ENCODE data around the gene EXD2. TPM values are rescaled to one million over a fixed set of nuclear protein-coding genes. Genes with fewer than 3 reads are reported as not detected.
"Not testable (repeated sequence)": the region's sequence is repeated elsewhere in the genome, so short reads cannot be mapped to it uniquely, and the experiment has no call there.

The EXD2 gene
- total RNA-seq, 2 experiments from 2014 or later = 6.5 to 8.3 TPM

GRCh38 chr14:69266572-69267345 lies 75.5 kb downstream of the EXD2 start:
- DNase-seq = no peak
- H3K36me3 Mint-ChIP-seq = no peaks in the 10 kb centered on the region
- peaks cover 35% of the 10 kb centered on the region for H3K27me3 Mint-ChIP-seq
- H3K4me3 Mint-ChIP-seq = no peak overlapping the region
- POLR2A ChIA-PET = no interaction called here
- no peaks in the 10 kb centered on the region for H3K4me1 Mint-ChIP-seq
- H3K9me3 Mint-ChIP-seq = no peaks in the 10 kb centered on the region
- ATAC-seq (ENCODE audit: low read depth) = no peak
- no peak overlapping the region for H3K27ac Mint-ChIP-seq

DNA sequence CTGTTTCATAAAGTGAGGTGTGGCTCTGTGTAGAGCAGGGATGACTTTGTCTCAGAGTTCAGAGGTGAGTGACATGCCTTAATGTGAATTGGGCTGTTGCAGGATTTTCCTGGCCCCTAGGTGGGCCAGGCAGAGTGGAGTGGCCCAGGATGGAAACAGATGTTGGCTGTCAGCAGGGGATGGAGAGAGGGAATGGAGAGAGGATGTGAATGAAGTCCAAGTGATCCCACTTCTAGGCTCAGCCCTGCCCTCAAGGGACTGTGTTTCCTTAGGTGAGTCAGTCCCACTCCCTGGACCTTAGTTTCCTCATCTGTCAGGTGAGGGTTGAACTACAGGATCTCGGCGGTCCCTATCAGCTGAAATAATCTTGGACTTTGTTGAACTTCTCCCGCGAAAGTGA lies 76.2 kb downstream of the EXD2 start:
- POLR2A ChIA-PET = no interaction called here
- H3K27me3 Mint-ChIP-seq = peaks cover 27% of the 10 kb centered on the region
- H3K4me3 Mint-ChIP-seq = no peak overlapping the region
- ATAC-seq (ENCODE audit: low read depth) (no peak), DNase-seq (no peak)
- no peaks in the 10 kb centered on the region for H3K36me3 Mint-ChIP-seq
- H3K27ac Mint-ChIP-seq = no peak overlapping the region
- H3K4me1 Mint-ChIP-seq = no peaks in the 10 kb centered on the region
- no peaks in the 10 kb centered on the region for H3K9me3 Mint-ChIP-seq

DNA sequence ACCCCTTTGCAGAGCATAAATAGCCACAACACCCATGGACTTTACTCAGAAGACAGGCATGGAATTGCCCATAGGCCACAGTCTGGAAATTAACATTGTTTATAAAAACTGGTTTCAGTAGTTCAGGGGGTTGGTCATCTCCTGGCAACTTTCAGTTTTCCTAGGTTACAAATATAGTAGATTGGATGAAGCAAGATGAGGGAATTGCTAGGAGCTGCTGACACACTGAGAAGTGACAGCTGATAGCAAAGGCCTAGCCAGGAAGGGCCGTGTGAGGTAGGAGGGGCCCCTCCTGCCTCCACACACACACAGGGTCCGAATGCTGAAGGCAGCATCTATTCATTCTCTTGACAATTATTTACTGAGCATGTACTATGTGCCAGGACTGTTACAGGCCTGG lies 76.9 kb downstream of the EXD2 start:
- H3K36me3 Mint-ChIP-seq = no peaks in the 10 kb centered on the region
- H3K4me3 Mint-ChIP-seq = no peak overlapping the region
- POLR2A ChIA-PET = no interaction called here
- DNase-seq = no peak
- H3K4me1 Mint-ChIP-seq = no peaks in the 10 kb centered on the region
- no peak for ATAC-seq (ENCODE audit: low read depth)
- no peak overlapping the region for H3K27ac Mint-ChIP-seq
- H3K27me3 Mint-ChIP-seq = peaks cover 26% of the 10 kb centered on the region
- H3K9me3 Mint-ChIP-seq = no peaks in the 10 kb centered on the region

DNA sequence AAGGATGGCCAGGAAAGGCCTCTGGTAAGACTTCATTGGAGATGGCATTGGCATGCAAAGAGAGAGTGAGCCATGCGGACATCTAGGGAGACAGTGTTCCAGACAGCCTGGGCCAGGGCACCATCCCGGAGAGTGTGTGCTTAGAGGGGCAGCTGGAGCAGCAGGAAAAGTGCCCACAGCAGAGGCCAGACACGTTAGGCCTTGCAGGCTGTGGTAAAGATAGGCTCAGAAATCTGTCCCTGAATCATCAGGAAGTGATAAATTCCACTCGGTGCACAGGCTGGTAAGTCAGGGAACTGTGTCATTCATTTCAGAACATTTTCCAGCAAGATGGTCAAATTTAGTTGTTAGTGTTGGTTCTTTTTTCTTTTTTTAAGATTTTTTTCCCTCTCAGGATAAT lies 77.5 kb downstream of the EXD2 start:
- POLR2A ChIA-PET = no interaction called here
- ATAC-seq (ENCODE audit: low read depth) = no peak
- Mint-ChIP-seq H3K9me3 (no peaks in the 10 kb centered on the region), H3K27ac (no peak overlapping the region), H3K4me1 (no peaks in the 10 kb centered on the region), H3K27me3 (peaks cover 26% of the 10 kb centered on the region), H3K4me3 (no peak overlapping the region), H3K36me3 (no peaks in the 10 kb centered on the region)
- no peak for DNase-seq

GRCh38 chr14:69269381-69269780 lies 78.1 kb downstream of the EXD2 start:
- Mint-ChIP-seq H3K27ac (no peak overlapping the region), H3K36me3 (no peaks in the 10 kb centered on the region), H3K4me1 (no peaks in the 10 kb centered on the region), H3K9me3 (no peaks in the 10 kb centered on the region), H3K4me3 (no peak overlapping the region), H3K27me3 (peaks cover 22% of the 10 kb centered on the region)
- ATAC-seq (ENCODE audit: low read depth) (no peak), DNase-seq (no peak)
- POLR2A ChIA-PET = no interaction called here

DNA sequence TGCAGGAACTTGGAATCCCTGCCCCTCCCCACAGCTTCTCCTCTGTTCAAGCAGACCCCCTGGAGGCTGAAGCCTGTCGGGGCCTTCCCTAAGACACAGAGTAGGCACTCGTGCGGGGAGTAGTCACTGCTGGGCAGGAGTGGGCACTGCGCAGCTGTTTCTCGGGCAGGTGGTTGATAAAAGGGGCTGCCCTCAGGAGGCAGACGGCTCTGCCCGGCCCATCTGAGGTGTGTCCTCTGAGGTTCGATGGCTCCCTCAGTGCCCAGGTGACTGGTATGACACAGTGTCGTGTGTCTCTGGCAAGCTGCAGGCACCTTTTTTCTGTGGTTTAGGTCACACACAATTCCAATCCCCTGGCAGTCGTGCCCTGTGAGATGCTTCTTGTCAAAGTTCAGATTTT lies 78.8 kb downstream of the EXD2 start:
- no peaks in the 10 kb centered on the region for H3K4me1 Mint-ChIP-seq
- no peaks in the 10 kb centered on the region for H3K9me3 Mint-ChIP-seq
- no peak overlapping the region for H3K4me3 Mint-ChIP-seq
- POLR2A ChIA-PET = no interaction called here
- DNase-seq (no peak), ATAC-seq (ENCODE audit: low read depth) (no peak)
- no peak overlapping the region for H3K27ac Mint-ChIP-seq
- peaks cover 19% of the 10 kb centered on the region for H3K27me3 Mint-ChIP-seq
- H3K36me3 Mint-ChIP-seq = no peaks in the 10 kb centered on the region

- Mint-ChIP-seq H3K27me3 (peaks cover 15% of the 10 kb centered on the region), H3K36me3 (no peaks in the 10 kb centered on the region), H3K4me3 (no peak overlapping the region), H3K9me3 (no peaks in the 10 kb centered on the region), H3K27ac (no peak overlapping the region), H3K4me1 (no peaks in the 10 kb centered on the region)
- DNase-seq (no peak), ATAC-seq (ENCODE audit: low read depth) (no peak)
- POLR2A ChIA-PET = no interaction called here
These were observed 79.8 kb downstream of the EXD2 start for GRCh38 chr14:69270795-69271708.

DNA sequence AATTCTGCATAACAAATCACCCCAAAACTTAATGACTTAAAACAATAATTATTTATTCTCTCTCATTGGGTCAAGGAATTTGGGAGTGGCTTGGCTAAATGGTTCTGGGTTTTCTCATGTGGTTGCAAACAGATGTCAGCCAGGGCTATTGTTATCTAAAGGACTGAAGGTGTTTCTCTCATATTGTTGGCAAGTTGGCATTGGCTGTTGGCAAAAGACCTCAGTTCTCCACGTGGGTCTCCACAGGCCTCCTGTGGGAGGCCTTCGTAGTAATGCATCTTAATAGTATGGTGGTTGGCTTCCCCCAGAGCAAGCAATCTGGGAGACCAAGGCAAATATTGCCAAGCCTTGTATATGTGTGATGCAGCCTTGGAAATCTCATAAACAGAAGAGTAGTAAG lies 83.0 kb downstream of the EXD2 start:
- no peak overlapping the region for H3K4me3 Mint-ChIP-seq
- H3K36me3 Mint-ChIP-seq = no peaks in the 10 kb centered on the region
- no peak overlapping the region for H3K27ac Mint-ChIP-seq
- POLR2A ChIA-PET = no interaction called here
- no peaks in the 10 kb centered on the region for H3K9me3 Mint-ChIP-seq
- H3K4me1 Mint-ChIP-seq = no peaks in the 10 kb centered on the region
- ATAC-seq (ENCODE audit: low read depth) = no peak
- peaks cover 9% of the 10 kb centered on the region for H3K27me3 Mint-ChIP-seq
- no peak for DNase-seq

- no peak overlapping the region for H3K4me3 Mint-ChIP-seq
- no peaks in the 10 kb centered on the region for H3K9me3 Mint-ChIP-seq
- ATAC-seq (ENCODE audit: low read depth) (no peak), DNase-seq (no peak)
- H3K27me3 Mint-ChIP-seq = peaks cover 11% of the 10 kb centered on the region
- H3K36me3 Mint-ChIP-seq = no peaks in the 10 kb centered on the region
- POLR2A ChIA-PET = no interaction called here
- H3K27ac Mint-ChIP-seq = no peak overlapping the region
- H3K4me1 Mint-ChIP-seq = no peaks in the 10 kb centered on the region
These were observed 84.0 kb downstream of the EXD2 start for GRCh38 chr14:69275331-69275730.

- DNase-seq; H3K36me3 Mint-ChIP-seq; H3K9me3 Mint-ChIP-seq; POLR2A ChIA-PET; H3K4me1 Mint-ChIP-seq; H3K4me3 Mint-ChIP-seq; H3K27ac Mint-ChIP-seq; ATAC-seq (ENCODE audit: low read depth): not testable (repeated sequence)
- H3K27me3 Mint-ChIP-seq = peaks cover 11% of the 10 kb centered on the region
These were observed 86.1 kb downstream of the EXD2 start for GRCh38 chr14:69277356-69277755.

- H3K9me3 Mint-ChIP-seq = no peaks in the 10 kb centered on the region
- no peak for DNase-seq
- H3K27ac Mint-ChIP-seq = no peak overlapping the region
- H3K27me3 Mint-ChIP-seq = peaks cover 4% of the 10 kb centered on the region
- no peak for ATAC-seq (ENCODE audit: low read depth)
- no peaks in the 10 kb centered on the region for H3K4me1 Mint-ChIP-seq
- no peaks in the 10 kb centered on the region for H3K36me3 Mint-ChIP-seq
- POLR2A ChIA-PET = no interaction called here
- no peak overlapping the region for H3K4me3 Mint-ChIP-seq
These were observed 89.5 kb downstream of the EXD2 start for GRCh38 chr14:69280746-69281291.

DNA sequence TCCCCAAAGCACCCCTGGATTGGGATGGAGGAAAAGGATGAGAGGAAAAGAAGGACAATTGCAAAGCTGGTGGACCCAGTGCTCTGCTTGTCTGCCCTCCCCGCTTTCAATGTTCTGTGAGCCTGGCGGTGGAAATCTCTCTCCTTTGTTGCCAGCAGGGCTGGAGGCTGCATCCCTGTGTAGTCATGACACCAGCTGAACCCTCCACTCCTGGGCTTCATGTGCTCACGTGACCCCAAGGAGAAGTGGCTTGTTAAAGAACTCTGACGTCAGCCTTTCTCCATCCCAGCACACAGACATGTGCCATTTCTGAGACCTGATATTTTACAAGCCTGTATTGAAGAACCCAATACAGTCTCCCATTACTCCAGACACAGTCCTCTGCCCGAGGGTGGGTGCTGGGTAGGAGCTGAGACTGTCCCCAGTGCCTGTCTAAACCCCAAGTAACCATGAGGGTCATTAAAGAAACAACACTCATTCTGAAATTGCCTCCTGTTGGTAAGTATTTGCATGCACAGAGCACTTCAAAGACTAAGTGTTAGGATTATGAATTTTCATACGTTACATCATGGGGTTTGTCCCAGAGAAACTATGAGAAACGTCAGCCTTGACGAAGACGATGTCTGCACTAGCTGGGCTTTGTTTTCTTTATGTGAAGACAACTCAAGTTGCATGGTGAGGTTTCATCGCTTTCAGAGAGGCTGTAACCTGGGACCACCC lies 90.3 kb downstream of the EXD2 start:
- ATAC-seq (ENCODE audit: low read depth) (no peak), DNase-seq (no peak)
- Mint-ChIP-seq H3K27ac (no peak overlapping the region), H3K9me3 (no peaks in the 10 kb centered on the region), H3K4me3 (no peak overlapping the region), H3K36me3 (no peaks in the 10 kb centered on the region), H3K4me1 (no peaks in the 10 kb centered on the region), H3K27me3 (peaks cover 6% of the 10 kb centered on the region)
- POLR2A ChIA-PET = no interaction called here

DNA sequence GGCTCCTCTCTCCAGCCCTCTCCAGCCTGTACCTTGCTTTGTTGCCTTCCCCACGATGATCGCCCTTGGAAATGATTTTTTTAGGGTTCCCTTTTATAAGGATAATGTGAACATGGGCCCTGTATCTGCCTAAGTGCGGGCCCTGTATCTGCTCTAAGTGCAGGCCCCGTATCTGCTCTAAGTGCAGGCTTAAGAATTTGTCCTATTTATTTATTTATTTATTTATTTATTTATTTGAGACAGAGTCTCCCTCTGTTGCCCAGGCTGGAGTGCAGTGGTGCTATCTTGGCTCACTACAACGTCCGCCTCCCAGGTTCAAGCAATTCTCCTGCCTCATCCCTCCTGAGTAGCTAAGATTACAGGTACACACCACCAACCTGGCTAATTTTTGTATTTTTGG lies 91.2 kb downstream of the EXD2 start:
- Mint-ChIP-seq H3K27me3 (peaks cover 6% of the 10 kb centered on the region), H3K9me3 (no peaks in the 10 kb centered on the region), H3K4me3 (no peak overlapping the region), H3K27ac (no peak overlapping the region), H3K36me3 (no peaks in the 10 kb centered on the region), H3K4me1 (no peaks in the 10 kb centered on the region)
- ATAC-seq (ENCODE audit: low read depth) (no peak), DNase-seq (no peak)
- POLR2A ChIA-PET = no interaction called here

Measured in activated naive CD8-positive, alpha-beta T cell treated with anti-CD3 and anti-CD28 coated beads, Interleukin-2, amount 10 ng/mL, durations not matched to agents 7 days and 5 days (primary cell).